GM23338 (cell line): Measurements from ENCODE around the gene MERTK.

ENCODE experiments used
- CREB1 ChIP-seq: fragments of 250-450 bp; sonication (Bioruptor Pico); IDR thresholded peaks from 2 replicates; pipeline ENCODE4 v1.5.0; 2020; ENCODE audit warnings: low read depth, mild to moderate bottlenecking, moderate library complexity
- EZH2 ChIP-seq: fragments of 200-600 bp; sonication (generic); IDR thresholded peaks from one replicate; pipeline ENCODE4 v1.8.0; 2017; ENCODE audit warnings: antibody characterized with exemption, mild to moderate bottlenecking, low read depth; ENCODE audit not compliant: unreplicated experiment
- EZH2phosphoT487 ChIP-seq: fragments of 200-600 bp; sonication (generic); IDR thresholded peaks from one replicate; pipeline ENCODE4 v1.8.1; 2018; ENCODE audit warnings: antibody characterized with exemption; ENCODE audit not compliant: unreplicated experiment
- JUNB ChIP-seq: IDR thresholded peaks from one replicate; pipeline ENCODE4 v1.6.1; 2016; ENCODE audit warnings: antibody characterized with exemption; ENCODE audit not compliant: unreplicated experiment
- NANOG ChIP-seq: IDR thresholded peaks from 2 replicates; pipeline ENCODE4 v1.6.1; 2016; ENCODE audit warnings: antibody characterized with exemption, borderline replicate concordance
- POLR2AphosphoS5 ChIP-seq: IDR thresholded peaks from 2 replicates; pipeline ENCODE4 v1.6.1; 2016; ENCODE audit warnings: antibody characterized with exemption, low read depth
- REST ChIP-seq: IDR thresholded peaks from one replicate; pipeline ENCODE4 v1.6.1; 2018; ENCODE audit warnings: antibody characterized with exemption; ENCODE audit not compliant: unreplicated experiment
- STAT1 ChIP-seq: IDR thresholded peaks from one replicate; pipeline ENCODE4 v1.6.1; 2016; ENCODE audit warnings: antibody characterized with exemption; ENCODE audit not compliant: unreplicated experiment
- ZNF114 ChIP-seq: fragments of 250-450 bp; sonication (Bioruptor Pico); IDR thresholded peaks from 2 replicates; pipeline ENCODE4 v1.5.0; 2020; ENCODE audit warnings: mild to moderate bottlenecking, moderate library complexity
- TF ChIP-seq, protein P1 (sequence below), 2 experiments: fragments of 200-600 bp in 1 of 2; sonication (generic) in 1 of 2; conservative IDR thresholded peaks; 2 replicates each; pipeline versions ENCODE4 v1.5.1 to v1.6.1; 2016 to 2017; ENCODE audit warnings: antibody characterized with exemption in 2 of 2, low read depth in 2 of 2, mild to moderate bottlenecking in 2 of 2, moderate library complexity in 1 of 2
- TF ChIP-seq, protein P2 (sequence below): IDR thresholded peaks from 2 replicates; pipeline ENCODE4 v1.6.1; 2016; ENCODE audit warnings: antibody characterized with exemption

- TF ChIP-seq, protein P1, sequence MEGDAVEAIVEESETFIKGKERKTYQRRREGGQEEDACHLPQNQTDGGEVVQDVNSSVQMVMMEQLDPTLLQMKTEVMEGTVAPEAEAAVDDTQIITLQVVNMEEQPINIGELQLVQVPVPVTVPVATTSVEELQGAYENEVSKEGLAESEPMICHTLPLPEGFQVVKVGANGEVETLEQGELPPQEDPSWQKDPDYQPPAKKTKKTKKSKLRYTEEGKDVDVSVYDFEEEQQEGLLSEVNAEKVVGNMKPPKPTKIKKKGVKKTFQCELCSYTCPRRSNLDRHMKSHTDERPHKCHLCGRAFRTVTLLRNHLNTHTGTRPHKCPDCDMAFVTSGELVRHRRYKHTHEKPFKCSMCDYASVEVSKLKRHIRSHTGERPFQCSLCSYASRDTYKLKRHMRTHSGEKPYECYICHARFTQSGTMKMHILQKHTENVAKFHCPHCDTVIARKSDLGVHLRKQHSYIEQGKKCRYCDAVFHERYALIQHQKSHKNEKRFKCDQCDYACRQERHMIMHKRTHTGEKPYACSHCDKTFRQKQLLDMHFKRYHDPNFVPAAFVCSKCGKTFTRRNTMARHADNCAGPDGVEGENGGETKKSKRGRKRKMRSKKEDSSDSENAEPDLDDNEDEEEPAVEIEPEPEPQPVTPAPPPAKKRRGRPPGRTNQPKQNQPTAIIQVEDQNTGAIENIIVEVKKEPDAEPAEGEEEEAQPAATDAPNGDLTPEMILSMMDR (conservative IDR thresholded peaks at IDR 0.05; ENCODE audit: low read depth in 2 of 2) = no peak
- TF ChIP-seq EZH2 (no peak), REST (no peak), POLR2AphosphoS5 (no peak), STAT1 (no peak), EZH2phosphoT487 (no peak), CREB1 (no peak), JUNB (no peak), NANOG (no peak), ZNF114 (CRISPR knock-in tag) (no peak)
- TF ChIP-seq, protein P2, sequence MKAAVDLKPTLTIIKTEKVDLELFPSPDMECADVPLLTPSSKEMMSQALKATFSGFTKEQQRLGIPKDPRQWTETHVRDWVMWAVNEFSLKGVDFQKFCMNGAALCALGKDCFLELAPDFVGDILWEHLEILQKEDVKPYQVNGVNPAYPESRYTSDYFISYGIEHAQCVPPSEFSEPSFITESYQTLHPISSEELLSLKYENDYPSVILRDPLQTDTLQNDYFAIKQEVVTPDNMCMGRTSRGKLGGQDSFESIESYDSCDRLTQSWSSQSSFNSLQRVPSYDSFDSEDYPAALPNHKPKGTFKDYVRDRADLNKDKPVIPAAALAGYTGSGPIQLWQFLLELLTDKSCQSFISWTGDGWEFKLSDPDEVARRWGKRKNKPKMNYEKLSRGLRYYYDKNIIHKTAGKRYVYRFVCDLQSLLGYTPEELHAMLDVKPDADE = no peak
These were observed 163.4 kb downstream of the MERTK start for GRCh38 chr2:112061840-112062239.
